22Rv1 (cell line): ENCODE data around the gene EXOSC3.

Source experiments
- H3K27ac ChIP-seq: fragments of 450-650 bp; 2 replicates; pipeline ENCODE4 v1.5.1; 2017
- CTCF ChIP-seq: fragments of 450-650 bp; IDR thresholded peaks from 2 replicates; pipeline ENCODE4 v1.5.1; 2017; ENCODE audit warnings: mild to moderate bottlenecking
- ZFX ChIP-seq: fragments of 450-650 bp; IDR thresholded peaks from 2 replicates; pipeline ENCODE4 v1.6.1; 2017; ENCODE audit warnings: antibody characterized with exemption, borderline replicate concordance

EXOSC3 gene

GRCh38 chr9:37739222-37739621 lies 45.6 kb downstream of the EXOSC3 start:
- TF ChIP-seq ZFX (no peak), CTCF (no peak)
- H3K27ac ChIP-seq = no peak overlapping the region

- TF ChIP-seq CTCF = no peak
- TF ChIP-seq ZFX = no peak
- no peak overlapping the region for H3K27ac ChIP-seq
Observed at GRCh38 chr9:37732952-37733351, 51.9 kb downstream of the EXOSC3 start.

GRCh38 chr9:37732086-37732741 lies 52.6 kb downstream of the EXOSC3 start:
- TF ChIP-seq CTCF = no peak
- TF ChIP-seq ZFX = no peak
- no peak overlapping the region for H3K27ac ChIP-seq

GRCh38 chr9:37730839-37731238 lies 54.0 kb downstream of the EXOSC3 start:
- TF ChIP-seq ZFX (no peak), CTCF (no peak)
- H3K27ac ChIP-seq = no peak overlapping the region

GRCh38 chr9:37730256-37730655 lies 54.6 kb downstream of the EXOSC3 start:
- TF ChIP-seq CTCF (no peak), ZFX (no peak)
- H3K27ac ChIP-seq = no peak overlapping the region
